Central memory CD8-positive, alpha-beta T cell (primary cell): ENCODE results near the gene MACROD2.

Source experiments
- ATAC-seq: fragments of 150-1000 bp; cut with Tn5 transposase; replicated peaks from 2 replicates; pipeline ENCODE4 v1.10.0; 2022; ENCODE audit warnings: mild to moderate bottlenecking, moderate FRiP score, moderate number of reproducible peaks; ENCODE audit not compliant: poor library complexity, severe bottlenecking; ENCODE audit errors: extremely low read depth
- DNase-seq, 2 donors: peaks; one replicate each; pipeline ENCODE4 v3.0.0; 2021; ENCODE audit warnings: low spot score in 2 of 2
- H3K27ac Mint-ChIP-seq: one replicate; pipeline ENCODE4 v1.8.0; 2022; ENCODE audit warnings: low read depth, mild to moderate bottlenecking, moderate library complexity, mixed read lengths
- H3K27me3 Mint-ChIP-seq: one replicate; pipeline ENCODE4 v1.8.0; 2022; ENCODE audit warnings: mixed read lengths
- H3K36me3 Mint-ChIP-seq: one replicate; pipeline ENCODE4 v1.8.0; 2022; ENCODE audit warnings: mild to moderate bottlenecking, moderate library complexity, mixed read lengths; ENCODE audit not compliant: insufficient read depth
- H3K4me1 Mint-ChIP-seq: one replicate; pipeline ENCODE4 v1.8.0; 2022; ENCODE audit warnings: mixed read lengths
- H3K4me3 Mint-ChIP-seq: one replicate; pipeline ENCODE4 v1.8.0; 2022; ENCODE audit warnings: mild to moderate bottlenecking, moderate library complexity, mixed read lengths
- H3K9me3 Mint-ChIP-seq: one replicate; pipeline ENCODE4 v1.8.0; 2022; ENCODE audit warnings: mixed read lengths

Gene MACROD2

GRCh38 chr20:16028923-16029322 lies 2033.6 kb downstream of the MACROD2 start:
- Mint-ChIP-seq H3K36me3 (no peaks in the 10 kb centered on the region), H3K4me3 (no peak overlapping the region), H3K27ac (no peak overlapping the region), H3K27me3 (no peaks in the 10 kb centered on the region), H3K4me1 (no peaks in the 10 kb centered on the region), H3K9me3 (peaks cover 12% of the 10 kb centered on the region)
- ATAC-seq (no peak), DNase-seq (no peak)

- H3K27me3 Mint-ChIP-seq = no peaks in the 10 kb centered on the region
- no peaks in the 10 kb centered on the region for H3K4me1 Mint-ChIP-seq
- DNase-seq (no peak), ATAC-seq (no peak)
- no peaks in the 10 kb centered on the region for H3K36me3 Mint-ChIP-seq
- H3K4me3 Mint-ChIP-seq = no peak overlapping the region
- H3K27ac Mint-ChIP-seq = no peak overlapping the region
- H3K9me3 Mint-ChIP-seq = peaks cover 17% of the 10 kb centered on the region
Measured at GRCh38 chr20:16030253-16030652, 2034.9 kb downstream of the MACROD2 start.

- Mint-ChIP-seq H3K27ac (no peak overlapping the region), H3K4me1 (no peaks in the 10 kb centered on the region), H3K36me3 (no peaks in the 10 kb centered on the region), H3K27me3 (no peaks in the 10 kb centered on the region), H3K9me3 (peaks cover 11% of the 10 kb centered on the region), H3K4me3 (no peak overlapping the region)
- no peak for ATAC-seq
- no peak for DNase-seq
Measured at GRCh38 chr20:16035576-16035975, 2040.3 kb downstream of the MACROD2 start.

GRCh38 chr20:16036331-16036730 lies 2041.0 kb downstream of the MACROD2 start:
- ATAC-seq = no peak
- no peak overlapping the region for H3K27ac Mint-ChIP-seq
- no peak overlapping the region for H3K4me3 Mint-ChIP-seq
- H3K27me3 Mint-ChIP-seq = no peaks in the 10 kb centered on the region
- no peaks in the 10 kb centered on the region for H3K4me1 Mint-ChIP-seq
- H3K36me3 Mint-ChIP-seq = no peaks in the 10 kb centered on the region
- H3K9me3 Mint-ChIP-seq = peaks cover 11% of the 10 kb centered on the region
- no peak for DNase-seq

- ATAC-seq (no peak), DNase-seq (no peak)
- Mint-ChIP-seq H3K27me3 (no peaks in the 10 kb centered on the region), H3K9me3 (peaks cover 14% of the 10 kb centered on the region), H3K4me3 (no peak overlapping the region), H3K4me1 (no peaks in the 10 kb centered on the region), H3K27ac (no peak overlapping the region), H3K36me3 (no peaks in the 10 kb centered on the region)
Measured at GRCh38 chr20:16040742-16041141, 2045.4 kb downstream of the MACROD2 start.

GRCh38 chr20:16042731-16043130 lies 2047.4 kb downstream of the MACROD2 start:
- Mint-ChIP-seq H3K4me3 (no peak overlapping the region), H3K27me3 (no peaks in the 10 kb centered on the region), H3K27ac (no peak overlapping the region), H3K36me3 (no peaks in the 10 kb centered on the region), H3K9me3 (peaks cover 14% of the 10 kb centered on the region), H3K4me1 (no peaks in the 10 kb centered on the region)
- ATAC-seq = no peak
- DNase-seq = no peak

GRCh38 chr20:16043931-16044330 lies 2048.6 kb downstream of the MACROD2 start:
- H3K27ac Mint-ChIP-seq = no peak overlapping the region
- H3K4me3 Mint-ChIP-seq = no peak overlapping the region

GRCh38 chr20:16048876-16049275 lies 2053.6 kb downstream of the MACROD2 start:
- Mint-ChIP-seq H3K36me3 (no peaks in the 10 kb centered on the region), H3K4me1 (no peaks in the 10 kb centered on the region), H3K27ac (no peak overlapping the region), H3K9me3 (peaks cover 8% of the 10 kb centered on the region), H3K4me3 (no peak overlapping the region), H3K27me3 (no peaks in the 10 kb centered on the region)
- DNase-seq (no peak), ATAC-seq (no peak)

More at GRCh38 chr20:16043931-16044330, 2048.6 kb downstream of the MACROD2 start:
- ATAC-seq = no peak
- H3K36me3 Mint-ChIP-seq = no peaks in the 10 kb centered on the region
- H3K9me3 Mint-ChIP-seq = peaks cover 17% of the 10 kb centered on the region
- no peak for DNase-seq
- no peaks in the 10 kb centered on the region for H3K27me3 Mint-ChIP-seq
- no peaks in the 10 kb centered on the region for H3K4me1 Mint-ChIP-seq

GRCh38 chr20:16049529-16050093 lies 2054.3 kb downstream of the MACROD2 start:
- Mint-ChIP-seq H3K4me3 (no peak overlapping the region), H3K27me3 (no peaks in the 10 kb centered on the region), H3K27ac (no peak overlapping the region), H3K9me3 (peaks cover 5% of the 10 kb centered on the region), H3K4me1 (no peaks in the 10 kb centered on the region), H3K36me3 (no peaks in the 10 kb centered on the region)
- DNase-seq = no peak
- no peak for ATAC-seq

GRCh38 chr20:16050366-16050765 lies 2055.1 kb downstream of the MACROD2 start:
- Mint-ChIP-seq H3K36me3 (no peaks in the 10 kb centered on the region), H3K9me3 (peaks cover 5% of the 10 kb centered on the region), H3K4me3 (no peak overlapping the region), H3K27ac (no peak overlapping the region), H3K27me3 (no peaks in the 10 kb centered on the region), H3K4me1 (no peaks in the 10 kb centered on the region)
- no peak for ATAC-seq
- DNase-seq = no peak

GRCh38 chr20:16051968-16052367 lies 2056.7 kb downstream of the MACROD2 start:
- no peak for DNase-seq

GRCh38 chr20:16052456-16052855 lies 2057.1 kb downstream of the MACROD2 start:
- Mint-ChIP-seq H3K9me3 (peaks cover 5% of the 10 kb centered on the region), H3K4me1 (no peaks in the 10 kb centered on the region), H3K36me3 (no peaks in the 10 kb centered on the region), H3K27ac (no peak overlapping the region), H3K27me3 (no peaks in the 10 kb centered on the region), H3K4me3 (no peak overlapping the region)
- no peak for DNase-seq
- ATAC-seq = no peak

More at GRCh38 chr20:16051968-16052367, 2056.7 kb downstream of the MACROD2 start:
- H3K27ac Mint-ChIP-seq = no peak overlapping the region
- H3K4me3 Mint-ChIP-seq = no peak overlapping the region
- no peaks in the 10 kb centered on the region for H3K27me3 Mint-ChIP-seq
- H3K4me1 Mint-ChIP-seq = no peaks in the 10 kb centered on the region
- ATAC-seq = no peak
- H3K36me3 Mint-ChIP-seq = no peaks in the 10 kb centered on the region
- H3K9me3 Mint-ChIP-seq = peaks cover 5% of the 10 kb centered on the region

GRCh38 chr20:16054985-16055384 lies 2059.7 kb downstream of the MACROD2 start:
- Mint-ChIP-seq H3K9me3 (peaks cover 12% of the 10 kb centered on the region), H3K27me3 (no peaks in the 10 kb centered on the region), H3K4me3 (no peak overlapping the region), H3K27ac (no peak overlapping the region), H3K36me3 (no peaks in the 10 kb centered on the region), H3K4me1 (no peaks in the 10 kb centered on the region)
- DNase-seq (no peak), ATAC-seq (no peak)
